ENCODE results near the gene LHFPL3. TPM values are rescaled to one million over a fixed set of nuclear protein-coding genes. Genes with fewer than 3 reads are reported as not detected.

LHFPL3 gene
- total and polyA plus RNA-seq, 2 of the 13 experiments (the other 11 are each of a cell fraction or from before 2014, with no cell fraction given) = not detected

DNA sequence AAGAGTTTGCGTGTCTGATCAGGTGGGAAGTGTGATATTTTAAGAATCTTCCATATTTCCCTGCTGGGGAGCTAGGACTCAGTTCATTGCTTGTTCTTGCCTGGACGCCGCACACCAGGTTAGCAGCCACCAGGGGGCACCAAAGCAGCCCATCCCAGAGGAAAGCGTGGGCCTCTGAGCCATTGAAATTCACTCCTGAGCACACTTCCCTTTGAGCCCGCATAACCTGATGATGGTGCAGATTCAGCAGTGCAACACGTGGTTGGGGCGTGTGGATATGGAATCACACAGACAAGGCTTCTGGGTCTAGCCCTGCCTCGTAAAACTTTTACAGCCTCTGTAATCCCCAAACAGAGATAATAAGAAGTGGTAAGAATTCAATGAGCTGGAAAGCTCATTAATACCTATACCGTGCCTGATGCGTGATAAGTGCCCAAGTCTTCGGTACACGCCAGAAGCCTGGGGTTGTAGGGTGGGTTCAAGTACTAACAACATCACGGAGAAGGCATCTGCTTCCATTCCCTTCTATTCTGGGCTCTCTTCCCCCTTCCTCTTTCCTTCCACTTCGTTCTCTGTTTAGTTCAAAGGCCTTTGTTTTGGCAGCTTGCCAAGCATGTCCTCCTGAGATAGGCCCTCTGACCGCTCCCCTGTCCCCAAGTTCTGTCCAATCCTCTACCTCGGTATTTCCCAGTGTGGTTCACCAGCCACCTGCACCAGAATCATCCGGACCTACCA lies 555.5 kb downstream of the LHFPL3 start (continued):
- TF ChIP-seq, protein P1, sequence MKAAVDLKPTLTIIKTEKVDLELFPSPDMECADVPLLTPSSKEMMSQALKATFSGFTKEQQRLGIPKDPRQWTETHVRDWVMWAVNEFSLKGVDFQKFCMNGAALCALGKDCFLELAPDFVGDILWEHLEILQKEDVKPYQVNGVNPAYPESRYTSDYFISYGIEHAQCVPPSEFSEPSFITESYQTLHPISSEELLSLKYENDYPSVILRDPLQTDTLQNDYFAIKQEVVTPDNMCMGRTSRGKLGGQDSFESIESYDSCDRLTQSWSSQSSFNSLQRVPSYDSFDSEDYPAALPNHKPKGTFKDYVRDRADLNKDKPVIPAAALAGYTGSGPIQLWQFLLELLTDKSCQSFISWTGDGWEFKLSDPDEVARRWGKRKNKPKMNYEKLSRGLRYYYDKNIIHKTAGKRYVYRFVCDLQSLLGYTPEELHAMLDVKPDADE (CRISPR knock-in tag; IDR thresholded peaks at IDR 0.05) = no peak
- TF ChIP-seq, protein P2, sequence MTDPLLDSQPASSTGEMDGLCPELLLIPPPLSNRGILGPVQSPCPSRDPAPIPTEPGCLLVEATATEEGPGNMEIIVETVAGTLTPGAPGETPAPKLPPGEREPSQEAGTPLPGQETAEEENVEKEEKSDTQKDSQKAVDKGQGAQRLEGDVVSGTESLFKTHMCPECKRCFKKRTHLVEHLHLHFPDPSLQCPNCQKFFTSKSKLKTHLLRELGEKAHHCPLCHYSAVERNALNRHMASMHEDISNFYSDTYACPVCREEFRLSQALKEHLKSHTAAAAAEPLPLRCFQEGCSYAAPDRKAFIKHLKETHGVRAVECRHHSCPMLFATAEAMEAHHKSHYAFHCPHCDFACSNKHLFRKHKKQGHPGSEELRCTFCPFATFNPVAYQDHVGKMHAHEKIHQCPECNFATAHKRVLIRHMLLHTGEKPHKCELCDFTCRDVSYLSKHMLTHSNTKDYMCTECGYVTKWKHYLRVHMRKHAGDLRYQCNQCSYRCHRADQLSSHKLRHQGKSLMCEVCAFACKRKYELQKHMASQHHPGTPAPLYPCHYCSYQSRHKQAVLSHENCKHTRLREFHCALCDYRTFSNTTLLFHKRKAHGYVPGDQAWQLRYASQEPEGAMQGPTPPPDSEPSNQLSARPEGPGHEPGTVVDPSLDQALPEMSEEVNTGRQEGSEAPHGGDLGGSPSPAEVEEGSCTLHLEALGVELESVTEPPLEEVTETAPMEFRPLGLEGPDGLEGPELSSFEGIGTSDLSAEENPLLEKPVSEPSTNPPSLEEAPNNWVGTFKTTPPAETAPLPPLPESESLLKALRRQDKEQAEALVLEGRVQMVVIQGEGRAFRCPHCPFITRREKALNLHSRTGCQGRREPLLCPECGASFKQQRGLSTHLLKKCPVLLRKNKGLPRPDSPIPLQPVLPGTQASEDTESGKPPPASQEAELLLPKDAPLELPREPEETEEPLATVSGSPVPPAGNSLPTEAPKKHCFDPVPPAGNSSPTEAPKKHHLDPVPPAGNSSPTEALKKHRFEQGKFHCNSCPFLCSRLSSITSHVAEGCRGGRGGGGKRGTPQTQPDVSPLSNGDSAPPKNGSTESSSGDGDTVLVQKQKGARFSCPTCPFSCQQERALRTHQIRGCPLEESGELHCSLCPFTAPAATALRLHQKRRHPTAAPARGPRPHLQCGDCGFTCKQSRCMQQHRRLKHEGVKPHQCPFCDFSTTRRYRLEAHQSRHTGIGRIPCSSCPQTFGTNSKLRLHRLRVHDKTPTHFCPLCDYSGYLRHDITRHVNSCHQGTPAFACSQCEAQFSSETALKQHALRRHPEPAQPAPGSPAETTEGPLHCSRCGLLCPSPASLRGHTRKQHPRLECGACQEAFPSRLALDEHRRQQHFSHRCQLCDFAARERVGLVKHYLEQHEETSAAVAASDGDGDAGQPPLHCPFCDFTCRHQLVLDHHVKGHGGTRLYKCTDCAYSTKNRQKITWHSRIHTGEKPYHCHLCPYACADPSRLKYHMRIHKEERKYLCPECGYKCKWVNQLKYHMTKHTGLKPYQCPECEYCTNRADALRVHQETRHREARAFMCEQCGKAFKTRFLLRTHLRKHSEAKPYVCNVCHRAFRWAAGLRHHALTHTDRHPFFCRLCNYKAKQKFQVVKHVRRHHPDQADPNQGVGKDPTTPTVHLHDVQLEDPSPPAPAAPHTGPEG (CRISPR knock-in tag; IDR thresholded peaks at IDR 0.05) = no peak
- TF ChIP-seq KLF9 (CRISPR knock-in tag; IDR thresholded peaks at IDR 0.05; ENCODE audit: low read depth) (no peak), ZNF510 (CRISPR knock-in tag; IDR thresholded peaks at IDR 0.05; ENCODE audit: low read depth) (no peak), ZNF260 (CRISPR knock-in tag; IDR thresholded peaks at IDR 0.05; ENCODE audit: borderline replicate concordance, low read depth) (no peak), KDM2A (CRISPR knock-in tag; IDR thresholded peaks at IDR 0.05; ENCODE audit: borderline replicate concordance, low read depth) (peak; percentile 30; the same call in 1 of the 2 replicates), LRRFIP1 (CRISPR knock-in tag; conservative IDR thresholded peaks at IDR 0.05) (no peak), MIER3 (CRISPR knock-in tag; IDR thresholded peaks at IDR 0.05; ENCODE audit: borderline replicate concordance) (peak; percentile 72; the same call in 1 of the 2 replicates), ZNF589 (CRISPR knock-in tag; conservative IDR thresholded peaks at IDR 0.05) (no peak), FOXA1 (IDR thresholded peaks at IDR 0.05) (no peak), FOXA1 (CRISPR knock-in tag; IDR thresholded peaks at IDR 0.05) (no peak), ZNF496 (CRISPR knock-in tag; IDR thresholded peaks at IDR 0.05; ENCODE audit: insufficient replicate concordance) (no peak), ZNF776 (CRISPR knock-in tag; IDR thresholded peaks at IDR 0.05) (no peak), ZNF12 (CRISPR knock-in tag; IDR thresholded peaks at IDR 0.05) (peak; percentile 56; the same call in 1 of the 2 replicates), HMG20B (CRISPR knock-in tag; conservative IDR thresholded peaks at IDR 0.05) (no peak), ZFP41 (CRISPR knock-in tag; IDR thresholded peaks at IDR 0.05; ENCODE audit: borderline replicate concordance) (no peak), ZNF598 (CRISPR knock-in tag; IDR thresholded peaks at IDR 0.05; ENCODE audit: borderline replicate concordance) (peak; percentile 53; the same call in 1 of the 2 replicates), ZNF879 (CRISPR knock-in tag; IDR thresholded peaks at IDR 0.05) (no peak)
- TF ChIP-seq, protein P3, sequence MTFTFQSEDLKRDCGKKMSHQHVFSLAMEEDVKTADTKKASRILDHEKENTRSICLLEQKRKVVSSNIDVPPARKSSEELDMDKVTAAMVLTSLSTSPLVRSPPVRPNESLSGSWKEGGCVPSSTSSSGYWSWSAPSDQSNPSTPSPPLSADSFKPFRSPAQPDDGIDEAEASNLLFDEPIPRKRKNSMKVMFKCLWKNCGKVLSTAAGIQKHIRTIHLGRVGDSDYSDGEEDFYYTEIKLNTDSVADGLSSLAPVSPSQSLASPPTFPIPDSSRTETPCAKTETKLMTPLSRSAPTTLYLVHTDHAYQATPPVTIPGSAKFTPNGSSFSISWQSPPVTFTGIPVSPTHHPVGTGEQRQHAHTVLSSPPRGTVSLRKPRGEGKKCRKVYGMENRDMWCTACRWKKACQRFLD (CRISPR knock-in tag; IDR thresholded peaks at IDR 0.05; ENCODE audit: borderline replicate concordance) = no peak
